GM12864 (cell line): ENCODE results near the gene TMPRSS2.

ENCODE experiments used
- DNase-seq: peaks from one replicate; pipeline ENCODE4 v3.0.0-alpha.2; 2011; ENCODE audit warnings: low read depth
- H3K4me3 ChIP-seq: 2 replicates; pipeline ENCODE4 v1.5.1; 2011; ENCODE audit warnings: mild to moderate bottlenecking, low read depth, low read length, control low read depth
- TF ChIP-seq, protein P1 (sequence below): IDR thresholded peaks from 2 replicates; pipeline ENCODE4 v1.5.1; 2011; ENCODE audit warnings: low read depth, mild to moderate bottlenecking, moderate library complexity, low read length, control low read depth, inconsistent platforms; ENCODE audit errors: missing control alignments

The TMPRSS2 gene

GRCh38 chr21:41507521-41508414, at the start of gene TMPRSS2:
TSS of gene TMPRSS2 (minus strand) at chr21:41508158. CDS start at chr21:41498133, 10,025 bp downstream.
- H3K4me3 ChIP-seq, result no peak within 1 kb of the TSS
- no peak for DNase-seq

GRCh38 chr21:41555057-41555456, 47.1 kb upstream of the TMPRSS2 start:
- DNase-seq, result no peak
- H3K4me3 ChIP-seq, result no peak overlapping the region
- TF ChIP-seq, protein P1, sequence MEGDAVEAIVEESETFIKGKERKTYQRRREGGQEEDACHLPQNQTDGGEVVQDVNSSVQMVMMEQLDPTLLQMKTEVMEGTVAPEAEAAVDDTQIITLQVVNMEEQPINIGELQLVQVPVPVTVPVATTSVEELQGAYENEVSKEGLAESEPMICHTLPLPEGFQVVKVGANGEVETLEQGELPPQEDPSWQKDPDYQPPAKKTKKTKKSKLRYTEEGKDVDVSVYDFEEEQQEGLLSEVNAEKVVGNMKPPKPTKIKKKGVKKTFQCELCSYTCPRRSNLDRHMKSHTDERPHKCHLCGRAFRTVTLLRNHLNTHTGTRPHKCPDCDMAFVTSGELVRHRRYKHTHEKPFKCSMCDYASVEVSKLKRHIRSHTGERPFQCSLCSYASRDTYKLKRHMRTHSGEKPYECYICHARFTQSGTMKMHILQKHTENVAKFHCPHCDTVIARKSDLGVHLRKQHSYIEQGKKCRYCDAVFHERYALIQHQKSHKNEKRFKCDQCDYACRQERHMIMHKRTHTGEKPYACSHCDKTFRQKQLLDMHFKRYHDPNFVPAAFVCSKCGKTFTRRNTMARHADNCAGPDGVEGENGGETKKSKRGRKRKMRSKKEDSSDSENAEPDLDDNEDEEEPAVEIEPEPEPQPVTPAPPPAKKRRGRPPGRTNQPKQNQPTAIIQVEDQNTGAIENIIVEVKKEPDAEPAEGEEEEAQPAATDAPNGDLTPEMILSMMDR, result no peak

More at GRCh38 chr21:41507521-41508414, at the start of gene TMPRSS2:
- TF ChIP-seq, protein P1, result no peak

DNA sequence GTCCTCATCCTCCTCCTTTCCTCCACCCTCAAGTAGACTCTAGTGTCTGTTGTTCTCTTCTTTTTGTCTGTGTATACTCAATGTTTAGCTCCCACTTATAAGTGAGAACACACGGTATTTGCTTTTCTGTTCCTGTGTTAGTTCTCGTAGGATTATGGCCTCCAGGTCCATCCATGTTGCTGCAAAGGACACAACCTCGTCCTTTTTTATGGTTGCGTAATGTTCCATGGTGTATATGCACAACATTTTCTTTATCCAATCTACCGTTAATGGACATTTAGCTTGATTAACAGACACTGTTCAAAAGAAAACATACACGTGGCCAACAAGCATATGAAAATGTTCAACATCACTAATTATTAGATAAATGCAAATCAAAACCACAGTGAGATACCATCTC, 44.3 kb upstream of the TMPRSS2 start:
- TF ChIP-seq, protein P1, result no peak
- no peak overlapping the region for H3K4me3 ChIP-seq
- no peak for DNase-seq

DNA sequence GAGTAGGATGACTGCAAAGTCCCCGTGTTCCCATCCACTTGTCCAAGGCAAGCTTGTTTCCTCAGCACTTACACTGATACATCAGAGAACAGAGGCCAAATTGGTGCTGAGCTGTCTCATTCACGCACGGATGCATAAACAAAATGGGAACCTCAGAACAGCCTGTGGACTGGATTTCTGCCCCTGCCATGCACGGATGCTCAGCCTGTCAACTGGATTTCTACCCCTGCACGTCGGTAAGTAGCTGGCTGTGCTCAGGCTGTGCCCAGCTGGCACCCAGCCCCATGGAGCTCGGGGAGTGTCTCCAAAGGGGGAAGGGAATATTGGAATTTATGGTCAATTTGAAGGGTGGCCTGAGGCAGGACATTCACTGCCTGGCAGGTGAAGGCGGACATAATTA, 40.8 kb upstream of the TMPRSS2 start:
- no peak overlapping the region for H3K4me3 ChIP-seq
- TF ChIP-seq, protein P1, result no peak
- no peak for DNase-seq

DNA sequence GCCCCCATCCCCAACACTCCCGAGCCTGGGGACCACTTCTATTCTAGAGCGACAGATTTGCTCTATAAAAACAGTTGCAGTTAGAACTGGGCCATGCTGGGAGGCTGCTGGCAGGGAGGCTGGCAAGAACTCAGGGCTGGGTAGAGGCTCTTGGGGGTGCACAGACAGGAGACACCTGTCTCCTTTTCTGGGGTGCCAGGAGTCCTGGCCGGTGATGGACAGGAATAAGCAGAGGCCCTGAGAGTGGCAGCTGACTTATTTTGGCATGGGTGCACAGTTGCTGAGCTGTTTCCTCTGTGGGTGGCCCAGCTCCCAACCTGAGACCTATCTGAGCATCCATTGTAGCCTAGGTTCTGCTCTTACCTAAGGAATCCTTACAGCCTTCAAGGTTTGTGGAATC, 39.2 kb upstream of the TMPRSS2 start:
- no peak for DNase-seq
- H3K4me3 ChIP-seq, result no peak overlapping the region
- TF ChIP-seq, protein P1, result no peak

DNA sequence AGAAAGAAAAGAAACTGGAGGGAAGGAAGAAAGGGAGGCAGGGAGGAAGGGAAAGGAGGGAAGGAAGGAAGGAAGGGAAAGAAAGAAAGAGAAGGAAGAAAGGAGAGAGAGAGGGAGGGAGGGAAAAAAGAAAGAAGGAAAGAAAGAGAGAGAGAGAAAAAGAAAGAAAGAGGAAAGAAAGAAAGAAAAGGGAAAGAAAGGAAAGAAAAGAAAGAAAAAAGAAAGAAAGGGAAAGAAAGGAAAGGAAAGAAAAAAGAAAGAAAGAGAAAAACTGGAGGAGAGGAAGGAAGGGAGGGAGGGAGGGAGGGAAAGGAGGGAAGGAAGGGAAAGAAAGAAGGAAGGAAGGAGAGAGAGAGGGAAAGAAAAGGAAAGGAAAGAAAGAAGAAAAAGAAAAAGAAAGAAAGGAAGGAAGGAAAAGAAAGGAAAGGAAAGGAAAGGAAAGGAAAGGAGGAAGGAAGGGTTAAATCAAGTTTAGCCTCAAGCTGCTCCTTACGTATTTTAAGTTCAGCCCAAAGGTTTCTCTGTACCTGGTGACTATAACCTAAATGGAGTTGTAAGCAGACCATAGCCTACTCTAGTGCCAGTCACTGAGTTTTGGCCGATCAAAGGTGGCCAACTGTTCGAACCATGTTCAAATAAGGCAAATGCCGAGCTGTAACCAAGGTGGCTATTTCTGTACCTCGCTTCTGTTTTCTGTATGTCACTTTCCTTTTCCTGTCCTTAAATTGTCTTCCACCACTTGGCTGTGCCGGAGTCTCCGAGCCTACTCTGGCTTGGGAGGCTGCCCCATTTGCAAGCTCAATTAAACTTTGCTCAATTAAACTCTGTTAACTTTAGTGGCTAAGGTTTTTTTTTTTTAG, 37.8 kb upstream of the TMPRSS2 start:
- peak; percentile 36 for DNase-seq
- no peak overlapping the region for H3K4me3 ChIP-seq
- TF ChIP-seq, protein P1, result no peak
